Pancreas (tissue), 10 donors: ENCODE results near the gene PDE6A. TPM values are rescaled to one million over a fixed set of nuclear protein-coding genes. Genes with fewer than 3 reads are reported as not detected.

Experiments used
- ATAC-seq, 4 donors: fragments of 200-7000 bp; cut with Tn5 transposase; one replicate each; pipeline versions ENCODE4 v1.8.0 to v1.9.1; 2020; ENCODE audit warnings: mild to moderate bottlenecking in 4 of 4, moderate library complexity in 4 of 4
- DNase-seq, 6 donors: peaks; one replicate each; pipeline ENCODE4 v3.0.0-alpha.2; 2020
- FAIRE-seq: peaks from 2 replicates; lab custom pipeline; 2012; peaks lifted over from hg19 to GRCh38; lab: Jason Lieb, UNC
- H3K27ac ChIP-seq, 4 donors: fragments of 200-600 bp; sonication (generic); 1 replicate in 3 of 4; 2 replicates in 1 of 4; pipeline versions ENCODE4 v1.5.0 to v1.8.0; 2020
- H3K27me3 ChIP-seq, 4 donors: fragments of 200-600 bp; one replicate each; pipeline ENCODE4 v1.8.0; 2021
- H3K36me3 ChIP-seq, 3 donors: fragments of 200-600 bp; sonication (generic) in 1 of 3; one replicate each; pipeline versions ENCODE4 v1.5.0 to v1.8.0; 2020 to 2021
- H3K4me1 ChIP-seq, 3 donors: fragments of 200-600 bp; one replicate each; pipeline ENCODE4 v1.8.0; 2021
- H3K4me3 ChIP-seq, 4 donors: fragments of 200-600 bp; sonication (generic) in 2 of 4; one replicate each; pipeline versions ENCODE4 v1.5.0 to v1.8.0; 2020 to 2021
- H3K9me3 ChIP-seq, 4 donors: fragments of 200-600 bp; one replicate each; pipeline ENCODE4 v1.8.0; 2021
- WGBS, 2 donors: extraction: QIAGEN DNeasy Blood & Tissue Kit; methylation state at CpG; one replicate each; pipeline ENCODE4 v1.1.7; 2013; 5-methylcytosine and 5-hydroxymethylcytosine counted together
- intact Hi-C, 3 donors: fragments of 100-400 bp; cut with DNase I; formaldehyde crosslinking; loops; one replicate each; pipeline versions ENCODE4 v1.11.1 to v1.14.2; 2022
- polyA plus RNA-seq, 2 donors: library from polyadenylated mRNA; stranded (reverse); fragments of 200-250 nt; gene quantifications; one replicate each; pipeline ENCODE4 v1.2.3, GENCODE V29; 2013
- total RNA-seq, 6 donors: library from RNA; stranded (reverse); fragmentation: NEBNext Ultra II Directional in 4 of 6; extraction: Animal tissue kit (Norgen Biotek cat#: 25700) in 4 of 6; gene quantifications; one replicate each; pipeline versions ENCODE4 v1.2.1 to v1.2.4, GENCODE V29; 2021 to 2023
- TF ChIP-seq, protein P1 (sequence below), 4 donors: fragments of 200-600 bp; sonication (generic) in 3 of 4; IDR thresholded peaks; one replicate each; pipeline versions ENCODE4 v1.5.0 to v1.8.0; 2021; ENCODE audit warnings: antibody characterized with exemption in 4 of 4
- donor health status: healthy with polysubstance abuse.
- donor health status: DM: no; HTN: no; CAD: no; lungs with moderate emphysema.
- donor health status: DM: no; HTN: no; CAD: no.
- donor health status: control.
- donor health status: control.
- donor health status: Bipolar disorder and iron deficiency.
- donor health status: DM: yes; HTN: yes; CAD: no.
- donor health status: DM: no; HTN: no; CAD: no.
- donor health status: DM: no; HTN: no; CAD: no.
- donor health status: DM: yes; HTN: yes; CAD: no.

Gene PDE6A
- total and polyA plus RNA-seq, 8 donors, result not detected

DNA sequence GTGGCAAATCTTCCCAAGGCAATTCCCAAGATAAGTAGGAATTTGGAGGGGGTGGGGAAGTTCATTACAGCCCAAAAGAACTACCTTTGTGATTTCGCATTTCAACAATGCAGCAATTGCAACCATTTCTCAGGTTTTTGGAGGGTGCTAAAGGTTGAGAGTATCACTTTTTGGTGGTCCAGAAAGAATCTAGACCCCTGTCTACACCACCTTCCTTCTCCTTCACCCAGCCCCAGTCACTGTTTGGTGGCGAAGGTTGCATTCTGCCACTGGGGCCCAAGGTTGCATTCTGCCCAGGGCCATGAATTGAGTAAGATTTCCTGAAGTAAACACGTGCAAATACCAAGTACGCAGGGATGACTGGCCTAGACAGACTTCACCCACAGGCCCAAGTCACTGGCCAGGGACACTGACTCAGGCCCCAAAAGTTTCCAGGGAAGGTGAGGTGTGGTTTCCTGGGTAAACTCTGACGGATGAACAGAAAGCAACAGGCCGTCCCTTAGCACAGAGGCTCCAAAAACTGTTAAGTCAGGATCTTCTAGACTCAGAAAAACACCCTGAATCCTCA lies 5.7 kb downstream of the PDE6A start:
- DNase-seq (no peak), ATAC-seq (peak in 2 of 4 donors; percentile 20 to 44), FAIRE-seq (no peak)
- 80 to 83% methylated on average over 6 of the region's 6 CpGs for WGBS, 2 donors
- TF ChIP-seq, protein P1, sequence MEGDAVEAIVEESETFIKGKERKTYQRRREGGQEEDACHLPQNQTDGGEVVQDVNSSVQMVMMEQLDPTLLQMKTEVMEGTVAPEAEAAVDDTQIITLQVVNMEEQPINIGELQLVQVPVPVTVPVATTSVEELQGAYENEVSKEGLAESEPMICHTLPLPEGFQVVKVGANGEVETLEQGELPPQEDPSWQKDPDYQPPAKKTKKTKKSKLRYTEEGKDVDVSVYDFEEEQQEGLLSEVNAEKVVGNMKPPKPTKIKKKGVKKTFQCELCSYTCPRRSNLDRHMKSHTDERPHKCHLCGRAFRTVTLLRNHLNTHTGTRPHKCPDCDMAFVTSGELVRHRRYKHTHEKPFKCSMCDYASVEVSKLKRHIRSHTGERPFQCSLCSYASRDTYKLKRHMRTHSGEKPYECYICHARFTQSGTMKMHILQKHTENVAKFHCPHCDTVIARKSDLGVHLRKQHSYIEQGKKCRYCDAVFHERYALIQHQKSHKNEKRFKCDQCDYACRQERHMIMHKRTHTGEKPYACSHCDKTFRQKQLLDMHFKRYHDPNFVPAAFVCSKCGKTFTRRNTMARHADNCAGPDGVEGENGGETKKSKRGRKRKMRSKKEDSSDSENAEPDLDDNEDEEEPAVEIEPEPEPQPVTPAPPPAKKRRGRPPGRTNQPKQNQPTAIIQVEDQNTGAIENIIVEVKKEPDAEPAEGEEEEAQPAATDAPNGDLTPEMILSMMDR (IDR thresholded peaks at IDR 0.05), result no peak
- Histone ChIP-seq H3K27me3 (no peaks in the 10 kb centered on the region), H3K27ac (peak overlapping the region in 2 of 4 donors; percentile 1 to 48), H3K4me1 (peaks cover 0 to 9% (median 0%) of the 10 kb centered on the region in 3 donors), H3K4me3 (no peak overlapping the region), H3K9me3 (no peaks in the 10 kb centered on the region), H3K36me3 (no peaks in the 10 kb centered on the region)
- intact Hi-C loops, result no loop called here

DNA sequence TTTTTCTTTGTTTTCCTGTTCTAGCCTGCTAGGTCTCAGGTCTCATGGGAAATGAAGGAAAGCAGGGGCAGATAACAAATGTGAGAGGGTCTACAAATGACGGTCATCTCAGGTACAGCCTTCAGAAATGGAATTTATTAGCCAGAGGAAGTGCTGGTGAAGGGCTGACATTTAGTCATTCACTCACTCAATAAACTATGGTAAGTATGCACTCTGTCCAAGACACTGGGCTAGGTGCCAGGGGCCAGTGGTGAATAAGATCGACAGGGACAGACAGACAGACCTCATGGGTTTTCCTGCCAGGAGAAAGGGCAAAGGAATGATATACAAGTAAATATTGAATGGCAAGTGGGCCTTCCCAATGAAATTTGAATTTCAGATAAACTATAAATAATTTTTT lies 6.3 kb downstream of the PDE6A start:
- no peak overlapping the region for H3K4me3 ChIP-seq
- intact Hi-C loops, result no loop called here
- H3K4me1 ChIP-seq, result peaks cover 0 to 9% (median 0%) of the 10 kb centered on the region in 3 donors
- H3K27ac ChIP-seq, result peak overlapping the region in 1 of 4 donors; percentile 5
- H3K9me3 ChIP-seq, result no peaks in the 10 kb centered on the region
- H3K27me3 ChIP-seq, result no peaks in the 10 kb centered on the region
- no peak for FAIRE-seq
- WGBS, 2 donors, result 29 to 37% methylated on average over 2 of the region's 2 CpGs
- TF ChIP-seq, protein P1 (IDR thresholded peaks at IDR 0.05), result no peak
- no peaks in the 10 kb centered on the region for H3K36me3 ChIP-seq
- peak in 3 of 6 donors; percentile 17 to 59 (median 37) for DNase-seq
- peak in 1 of 4 donors; percentile 43 for ATAC-seq

DNA sequence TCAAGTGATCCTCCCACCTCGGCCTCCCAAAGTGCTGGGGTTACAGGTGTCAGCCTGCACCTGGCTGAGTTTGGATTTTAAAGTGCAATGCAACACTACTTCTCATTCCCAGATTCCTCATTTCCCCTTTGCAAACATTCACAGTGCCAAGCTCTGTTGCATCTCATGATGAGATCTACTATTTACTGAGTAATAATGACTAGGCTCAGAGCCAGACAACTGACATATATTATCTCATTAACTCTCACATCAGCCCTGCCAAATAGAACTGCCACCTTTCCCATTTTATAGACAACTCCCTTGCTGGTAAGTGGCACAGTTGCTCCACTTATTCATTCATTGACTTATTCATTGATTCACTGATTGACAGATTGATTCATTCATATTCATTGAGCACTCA lies 7.0 kb downstream of the PDE6A start:
- no peaks in the 10 kb centered on the region for H3K36me3 ChIP-seq
- no peak overlapping the region for H3K4me3 ChIP-seq
- intact Hi-C loops, result no loop called here
- TF ChIP-seq, protein P1 (IDR thresholded peaks at IDR 0.05), result no peak
- no peaks in the 10 kb centered on the region for H3K27me3 ChIP-seq
- FAIRE-seq (no peak), ATAC-seq (peak in 3 of 4 donors; percentile 23 to 47 (median 24)), DNase-seq (no peak)
- WGBS, 2 donors, result 21 to 43% methylated on average over 1 of the region's 1 CpG
- no peak overlapping the region for H3K27ac ChIP-seq
- H3K9me3 ChIP-seq, result no peaks in the 10 kb centered on the region
- H3K4me1 ChIP-seq, result peaks cover 0 to 9% (median 0%) of the 10 kb centered on the region in 3 donors

DNA sequence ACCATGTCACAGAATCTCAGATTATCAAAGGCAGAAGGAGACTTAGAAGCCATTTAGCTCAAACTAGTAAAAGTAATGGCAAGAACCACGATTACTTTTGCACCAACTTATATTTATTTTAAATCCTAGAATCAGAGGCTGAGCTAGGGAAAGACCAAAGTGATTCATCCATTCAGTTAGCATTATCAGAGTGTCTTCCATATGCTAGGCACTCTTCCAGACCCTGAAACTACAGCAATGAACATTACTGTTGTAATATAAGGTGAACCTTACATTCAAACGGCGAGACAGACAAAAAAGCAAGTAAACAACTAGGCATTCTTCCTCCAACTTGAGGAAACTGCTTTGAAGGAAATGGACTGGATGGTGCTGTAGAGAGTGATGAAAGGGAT lies 7.9 kb downstream of the PDE6A start:
- TF ChIP-seq, protein P1 (IDR thresholded peaks at IDR 0.05), result no peak
- Histone ChIP-seq H3K4me1 (peaks cover 0 to 9% (median 0%) of the 10 kb centered on the region in 3 donors), H3K27ac (no peak overlapping the region), H3K4me3 (no peak overlapping the region), H3K9me3 (no peaks in the 10 kb centered on the region), H3K36me3 (no peaks in the 10 kb centered on the region), H3K27me3 (no peaks in the 10 kb centered on the region)
- FAIRE-seq (no peak), ATAC-seq (no peak), DNase-seq (no peak)
- intact Hi-C loops, result no loop called here
- 75 to 86% methylated on average over 3 of the region's 3 CpGs for WGBS, 2 donors

DNA sequence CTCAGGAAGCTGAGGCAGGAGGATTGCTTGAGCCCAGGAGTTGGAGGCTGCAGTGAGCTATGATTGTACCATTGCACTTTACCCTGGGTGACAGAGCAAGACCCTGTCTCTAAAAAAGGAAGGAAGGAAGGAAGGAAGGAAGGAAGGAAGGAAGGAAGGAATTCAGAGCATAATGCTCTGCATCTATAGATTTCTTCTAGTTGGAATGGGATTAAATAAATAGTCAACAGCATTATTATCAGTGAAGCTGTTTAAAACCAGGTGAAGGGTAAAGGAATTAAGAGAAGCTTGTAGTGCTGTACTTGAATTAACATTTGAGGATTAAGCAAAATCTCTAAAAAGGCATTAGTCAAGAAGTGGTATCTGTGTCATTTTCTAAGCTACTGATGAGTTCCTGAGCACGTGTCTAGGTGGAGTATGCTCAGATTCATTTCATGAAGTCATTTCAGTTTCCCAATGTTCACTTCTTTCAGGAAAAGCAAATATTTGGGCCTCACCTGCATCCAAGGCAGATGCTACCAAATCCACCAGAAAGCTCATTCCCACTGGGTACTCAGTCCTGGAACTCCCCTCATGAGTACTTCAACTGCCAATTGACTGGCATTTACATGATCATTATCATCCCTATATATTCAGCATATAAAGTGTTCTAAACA lies 8.4 kb downstream of the PDE6A start:
- FAIRE-seq, result no peak
- Histone ChIP-seq H3K4me3 (no peak overlapping the region), H3K9me3 (no peaks in the 10 kb centered on the region), H3K27ac (no peak overlapping the region), H3K36me3 (no peaks in the 10 kb centered on the region), H3K4me1 (peaks cover 0 to 9% (median 0%) of the 10 kb centered on the region in 3 donors), H3K27me3 (no peaks in the 10 kb centered on the region)
- TF ChIP-seq, protein P1 (IDR thresholded peaks at IDR 0.05), result no peak
- no peak for DNase-seq
- intact Hi-C loops, result no loop called here
- no peak for ATAC-seq
- 55 to 69% methylated on average over 1 of the region's 1 CpG for WGBS, 2 donors
